HG03097 (cell line): ENCODE results near the gene PITX1.

Experiments used
- ATAC-seq: cut with Tn5 transposase; IDR thresholded peaks from one replicate; pipeline ENCODE4 v1.9.1; 2021; ENCODE audit not compliant: unreplicated experiment, low FRiP score

The PITX1 gene

DNA sequence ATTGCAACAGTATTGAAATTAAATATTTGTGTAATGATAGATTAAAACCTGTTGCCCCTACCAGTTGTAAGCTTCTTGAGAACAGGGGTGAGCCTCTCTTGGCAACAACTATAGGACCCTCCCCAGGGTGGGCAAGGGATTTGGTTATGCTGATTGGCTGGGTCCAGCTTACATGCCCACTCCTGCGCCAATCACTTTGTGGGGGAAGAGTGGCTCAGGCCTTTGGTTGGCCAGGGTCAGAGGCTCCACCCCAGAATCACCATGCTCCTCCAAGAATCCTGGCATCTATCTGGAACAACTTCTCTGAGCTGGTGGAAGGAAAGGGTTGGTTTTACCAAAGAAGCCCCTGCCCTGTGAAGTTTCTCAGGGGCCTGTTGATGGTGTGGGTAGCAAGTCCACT lies 8.6 kb upstream of the PITX1 start:
- ATAC-seq = no peak

- no peak for ATAC-seq
These were observed 7.7 kb upstream of the PITX1 start for GRCh38 chr5:135041726-135042125.

DNA sequence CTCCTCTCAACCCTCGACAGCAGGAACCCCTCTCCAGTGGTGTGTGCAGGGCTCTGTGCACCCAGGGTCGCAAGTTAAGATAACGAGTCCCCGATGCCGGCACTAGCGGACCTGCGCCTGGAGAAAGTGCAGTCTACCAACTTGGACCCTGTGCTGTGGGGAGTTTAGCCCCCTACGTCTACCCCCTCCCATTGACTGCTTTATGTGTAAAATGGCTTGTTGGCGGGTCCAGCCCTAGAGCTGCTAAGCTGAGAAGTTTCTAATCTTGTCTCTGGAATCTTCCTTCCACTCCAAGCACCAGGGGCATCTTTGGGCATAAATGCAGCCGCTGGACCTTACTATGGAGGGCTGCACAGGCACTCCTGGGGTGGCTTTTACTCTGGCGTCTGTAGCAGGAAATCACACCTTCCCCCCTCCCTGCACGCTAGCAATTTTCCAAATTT lies 7.1 kb upstream of the PITX1 start:
- ATAC-seq = no peak

- ATAC-seq = no peak
These were observed 6.5 kb upstream of the PITX1 start for GRCh38 chr5:135040333-135041144.

- no peak for ATAC-seq
These were observed 6.0 kb upstream of the PITX1 start for GRCh38 chr5:135040034-135040332.

GRCh38 chr5:135039271-135040033 lies 5.4 kb upstream of the PITX1 start:
- ATAC-seq = no peak

- no peak for ATAC-seq
These were observed 4.8 kb upstream of the PITX1 start for GRCh38 chr5:135038813-135039270.

DNA sequence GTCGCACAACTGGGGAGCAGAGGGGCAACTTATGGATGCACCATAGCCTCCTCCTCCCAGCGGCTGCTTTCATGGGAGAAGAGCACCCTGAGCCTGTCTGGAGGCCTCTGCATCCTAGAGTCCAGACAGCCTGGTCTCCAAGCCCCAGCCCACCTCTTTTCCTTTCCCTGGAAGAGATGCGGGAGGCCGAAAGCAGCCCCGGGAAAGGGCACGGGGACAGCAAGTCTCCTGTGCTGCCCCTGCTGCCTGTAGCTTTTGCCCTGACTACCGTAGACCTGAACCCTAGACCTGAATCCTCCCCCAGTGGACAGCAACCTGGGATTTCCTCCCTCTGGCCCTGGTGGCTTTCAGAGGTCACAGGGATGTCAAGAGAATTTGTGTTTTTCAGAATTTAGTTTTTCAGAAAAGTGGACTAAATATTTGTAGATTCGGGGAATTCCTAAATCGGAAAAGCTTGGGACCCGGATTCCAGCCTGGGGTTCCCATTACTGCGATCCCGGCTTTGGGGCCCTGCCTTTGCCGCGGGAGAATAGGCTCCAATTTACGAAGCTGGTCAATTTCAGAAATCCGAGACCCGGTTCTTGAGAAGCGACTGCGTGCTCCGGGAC lies 4.3 kb upstream of the PITX1 start:
- ATAC-seq = no peak

DNA sequence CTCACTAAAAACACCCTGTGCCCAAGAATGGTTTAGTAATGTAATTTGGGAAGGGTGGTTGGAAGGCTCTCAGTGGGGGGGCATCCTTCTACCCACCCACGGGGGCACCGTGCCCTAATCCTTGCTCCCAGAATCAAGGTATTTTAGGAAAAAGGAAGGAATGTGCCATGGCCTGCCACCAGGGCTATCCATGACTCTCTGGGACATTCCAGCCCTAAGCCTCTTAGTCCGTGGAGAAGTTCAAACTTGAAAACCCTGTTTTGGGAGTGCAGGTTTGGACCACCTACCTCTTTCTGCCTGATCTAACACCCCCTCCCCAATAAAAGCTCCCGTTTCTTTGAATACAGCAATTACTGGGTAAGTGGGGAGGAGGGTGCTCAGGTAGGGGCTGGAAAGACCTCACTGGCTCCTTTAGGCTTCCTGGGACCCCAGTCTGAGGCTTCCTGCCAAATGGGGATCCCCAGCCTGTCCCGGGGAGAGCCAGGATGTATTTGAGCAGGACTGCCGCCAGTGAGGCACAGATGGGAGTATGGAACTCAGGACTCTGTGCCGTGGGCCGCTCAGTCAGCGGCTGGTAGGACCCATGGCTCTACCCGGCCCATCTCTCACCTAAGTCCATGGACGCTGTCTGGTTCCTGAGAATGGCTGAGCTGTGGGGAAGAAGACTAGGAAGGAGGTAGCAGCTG lies 3.6 kb upstream of the PITX1 start:
- ATAC-seq = no peak

- no peak for ATAC-seq
These were observed 2.4 kb upstream of the PITX1 start for GRCh38 chr5:135036405-135036804.

- ATAC-seq = no peak
These were observed 1.6 kb upstream of the PITX1 start for GRCh38 chr5:135035678-135036030.

GRCh38 chr5:135034963-135035677 lies 1.1 kb upstream of the PITX1 start:
- no peak for ATAC-seq

GRCh38 chr5:135034236-135034962 lies 371 bp upstream of the PITX1 start:
- ATAC-seq = no peak

DNA sequence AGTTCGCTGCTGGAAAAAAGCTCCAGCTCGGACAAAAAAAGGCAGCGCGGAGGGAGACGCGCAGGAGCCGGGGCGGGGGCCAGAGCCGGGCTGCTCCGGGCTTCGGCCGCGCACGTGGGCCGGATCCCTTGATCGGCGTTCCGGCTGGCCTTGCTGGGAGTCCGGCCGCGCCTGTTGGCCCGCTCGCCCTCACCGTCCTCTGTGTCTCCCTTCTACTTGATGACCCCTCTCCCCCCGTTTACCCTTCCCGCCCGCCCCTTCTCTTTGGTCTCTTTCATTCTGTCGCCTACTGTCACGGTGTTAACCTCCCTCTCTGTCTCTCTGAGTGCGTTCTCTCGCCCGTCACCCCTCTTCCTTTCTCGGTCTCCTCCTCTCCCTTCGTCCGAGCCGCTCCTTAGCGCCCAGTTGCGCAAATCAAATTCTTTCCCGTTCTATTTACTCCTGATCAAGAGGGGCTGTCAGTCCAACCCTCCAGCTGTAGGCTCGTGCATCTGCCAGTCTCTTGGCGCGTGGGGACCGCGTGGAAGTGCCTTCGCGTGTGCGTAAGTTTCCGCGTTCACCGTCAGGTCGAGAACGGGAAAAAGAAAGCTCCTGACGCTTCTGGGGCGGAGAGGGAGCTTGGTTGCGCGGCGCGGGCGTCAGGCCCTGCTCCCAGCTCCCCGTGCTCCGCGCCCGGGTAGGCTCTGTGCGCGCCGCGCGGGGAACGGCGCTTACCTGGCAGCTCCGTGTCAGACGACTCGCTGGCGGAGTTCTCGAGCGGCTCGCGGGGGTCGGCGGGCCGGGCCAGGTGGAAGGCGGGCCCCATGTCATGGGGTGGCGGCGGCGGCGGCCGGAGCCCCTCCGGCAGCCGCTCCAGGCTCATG lies 798 bp downstream of the PITX1 start:
- ATAC-seq = no peak

DNA sequence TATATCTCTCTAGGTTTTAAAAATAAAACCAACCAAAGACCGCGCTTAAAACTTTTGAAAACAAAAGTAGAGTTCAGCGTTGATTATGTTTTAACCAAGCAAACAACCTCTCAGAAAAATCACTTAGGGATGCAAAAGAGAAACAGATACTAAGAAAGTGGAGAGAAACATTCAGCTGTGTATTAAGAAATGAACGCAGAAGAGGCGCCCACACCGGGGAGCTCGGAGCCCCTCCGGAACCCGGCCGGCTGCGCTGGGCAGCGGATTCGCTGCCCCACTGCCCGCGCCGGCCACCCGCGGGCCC lies 1.4 kb downstream of the PITX1 start:
- ATAC-seq = no peak

GRCh38 chr5:135031813-135032694 lies 2.0 kb downstream of the PITX1 start:
- ATAC-seq = no peak

DNA sequence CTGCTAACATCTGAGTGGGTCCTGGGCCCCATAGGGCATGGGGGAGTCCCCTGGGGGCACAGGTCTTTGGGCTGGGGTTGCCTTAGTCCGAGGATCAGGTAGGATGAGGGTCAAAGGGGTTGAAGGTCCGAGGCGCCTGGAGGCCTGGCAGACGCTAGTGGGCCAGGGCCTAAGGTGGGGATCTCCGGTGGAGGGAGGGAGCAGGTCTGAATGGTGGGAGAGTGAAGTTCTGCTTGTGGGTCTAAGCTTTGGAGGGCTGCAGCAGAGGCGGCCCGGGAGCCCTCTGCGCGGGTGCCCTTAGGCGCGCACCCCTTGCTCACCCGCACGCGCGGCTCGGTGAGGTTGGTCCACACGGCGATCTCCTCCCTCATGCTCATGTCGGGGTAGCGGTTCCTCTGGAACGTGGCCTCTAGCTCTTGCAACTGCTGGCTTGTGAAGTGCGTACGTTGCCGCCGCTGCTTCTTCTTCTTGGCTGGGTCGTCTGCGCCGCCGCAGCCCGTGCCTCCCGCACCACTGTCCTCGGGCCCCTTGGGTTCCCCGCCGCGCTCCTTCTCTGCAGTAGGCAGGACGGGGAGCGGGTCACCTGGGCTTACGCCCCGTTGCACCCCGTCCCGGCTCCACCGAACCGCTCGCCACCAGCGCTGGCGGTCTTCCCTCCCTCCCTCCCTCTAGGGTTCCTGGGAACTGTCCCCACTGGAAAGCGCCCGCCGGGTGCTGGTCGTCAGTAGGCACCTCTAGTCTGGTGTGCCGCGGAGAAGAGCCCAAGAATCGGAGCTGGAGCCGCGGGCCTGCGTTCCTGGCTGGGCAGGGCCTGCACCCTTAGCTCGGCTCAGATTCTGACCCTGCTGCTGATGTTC lies 2.8 kb downstream of the PITX1 start:
- no peak for ATAC-seq
